Adrenal gland (tissue), 12 donors: ENCODE measurements around the gene BEST2. TPM values are rescaled to one million over a fixed set of nuclear protein-coding genes. Genes with fewer than 3 reads are reported as not detected.

Experiments
- DNase-seq, 7 donors: peaks; one replicate each; pipeline ENCODE4 v3.0.0-alpha.2; 2019 to 2020
- H3K27ac ChIP-seq, 5 donors: fragments of 200-600 bp; sonication (generic) in 4 of 5; 1 replicate in 3 of 5; 2 replicates in 2 of 5; pipeline versions ENCODE4 v1.5.1 to v1.8.0; 2016 to 2020; ENCODE audit warnings: mild to moderate bottlenecking in 1 of 5
- H3K27me3 ChIP-seq: fragments of 200-600 bp; 2 replicates; pipeline ENCODE4 v1.8.0; 2021
- H3K36me3 ChIP-seq, 2 donors: fragments of 200-600 bp; replicated peaks in 1 of 2; 1 replicate in 1 of 2; 2 replicates in 1 of 2; pipeline versions ENCODE4 v1.5.1 to v1.8.0; 2018 to 2022
- H3K4me1 ChIP-seq, 2 donors: fragments of 200-600 bp; replicated peaks in 1 of 2; 1 replicate in 1 of 2; 2 replicates in 1 of 2; pipeline versions ENCODE4 v1.5.1 to v1.8.0; 2018 to 2021
- H3K4me3 ChIP-seq, 4 donors: fragments of 200-600 bp; sonication (generic) in 3 of 4; one replicate each; pipeline ENCODE4 v1.5.1; 2016 to 2018
- H3K9me3 ChIP-seq, 3 donors: fragments of 200-600 bp; sonication (generic) in 1 of 3; replicated peaks in 1 of 3; 1 replicate in 2 of 3; 2 replicates in 1 of 3; pipeline versions ENCODE4 v1.5.1 to v1.8.0; 2016 to 2021
- CTCF ChIP-seq, 6 experiments: fragments of 450-650 bp in 4 of 6; fragments of 200-600 bp in 2 of 6; sonication (generic) in 1 of 6; IDR thresholded peaks; 1 replicate in 5 of 6; 2 replicates in 1 of 6; pipeline versions ENCODE4 v1.5.1 to v1.8.0; 2016 to 2021; ENCODE audit warnings: antibody characterized with exemption in 6 of 6, mild to moderate bottlenecking in 2 of 6, moderate library complexity in 1 of 6
- POLR2A ChIP-seq, 2 donors: fragments of 450-650 bp; IDR thresholded peaks; one replicate each; pipeline ENCODE4 v1.6.1; 2017; ENCODE audit warnings: antibody characterized with exemption in 2 of 2, mild to moderate bottlenecking in 2 of 2, moderate library complexity in 1 of 2
- WGBS, 4 donors: extraction: QIAGEN DNeasy Blood & Tissue Kit in 2 of 4; methylation state at CpG; one replicate each; pipeline versions ENCODE4 v1.1.5 to v1.1.7; 2013 to 2017; 5-methylcytosine and 5-hydroxymethylcytosine counted together
- intact Hi-C, 2 donors: fragments of 100-400 bp; cut with DNase I; formaldehyde crosslinking; loops; one replicate each; pipeline versions ENCODE4 v1.14.1 to v1.15.0; 2022 to 2023
- polyA plus RNA-seq, 3 donors: library from polyadenylated mRNA; stranded (reverse); fragments of 200-250 nt in 2 of 3; fragments of 350-450 nt in 1 of 3; fragmentation: Illumina TruSeq in 1 of 3; extraction: RNeasy Lipid Tissue Mini Kit (QIAGEN cat#74804) in 1 of 3; gene quantifications; one replicate each; pipeline ENCODE4 v1.2.3, GENCODE V29; 2013 to 2014
- total RNA-seq, 9 donors: library from RNA; depleted of rRNA in 4 of 9; stranded (reverse); fragments of >200 nt in 4 of 9; fragments of 120-200 nt in 1 of 9; fragmentation: NEBNext Ultra II Directional in 1 of 9; extraction: Animal tissue kit (Norgen Biotek cat#: 25700) in 1 of 9; gene quantifications; one replicate each; pipeline versions ENCODE4 v1.1.0 to v1.2.4, GENCODE V29; 2013 to 2023
- donor health status: healthy with polysubstance abuse.
- donor health status: Bipolar disorder and iron deficiency.
- donor health status: DM: yes; HTN: yes; CAD: no.
- donor health status: DM: no; HTN: no; CAD: no.
- donor health status: DM: no; HTN: no; CAD: no.
- donor health status: DM: yes; HTN: yes; CAD: no.

Gene BEST2
- total and polyA plus RNA-seq, 12 donors, result not detected

- Histone ChIP-seq H3K4me3 (no peak overlapping the region), H3K27ac (no peak overlapping the region), H3K36me3 (peaks cover 0 to 81% of the 10 kb centered on the region in 2 donors), H3K27me3 (no peaks in the 10 kb centered on the region), H3K9me3 (no peaks in the 10 kb centered on the region), H3K4me1 (peaks cover 0 to 3% of the 10 kb centered on the region in 2 donors)
- 87 to 95% (median 90%) methylated on average over 12 to 15 of the region's 15 CpGs; no CpG with 5 or more reads in 1 of the 4 donors for WGBS, 4 donors
- no peak for DNase-seq
- TF ChIP-seq POLR2A (IDR thresholded peaks at IDR 0.05), result no peak
- no peak for TF ChIP-seq CTCF (IDR thresholded peaks at IDR 0.05)
- intact Hi-C loops, result loop anchor here in 1 of 2 donors (5.0 kb wide), 1 partner anchor 37 kb away; the partner anchor contains the start of gene BEST2
Observed at GRCh38 chr19:12715102-12715501, 36.5 kb upstream of the BEST2 start.

GRCh38 chr19:12715929-12716328, 35.7 kb upstream of the BEST2 start:
- Histone ChIP-seq H3K4me1 (peaks cover 8 to 11% of the 10 kb centered on the region in 2 donors), H3K27ac (no peak overlapping the region), H3K4me3 (no peak overlapping the region), H3K27me3 (no peaks in the 10 kb centered on the region), H3K9me3 (no peaks in the 10 kb centered on the region), H3K36me3 (peaks cover 0 to 73% of the 10 kb centered on the region in 2 donors)
- 58 to 77% (median 70%) methylated on average over 3 of the region's 3 CpGs for WGBS, 4 donors
- TF ChIP-seq CTCF (IDR thresholded peaks at IDR 0.05), result no peak
- no peak for TF ChIP-seq POLR2A (IDR thresholded peaks at IDR 0.05)
- intact Hi-C loops, result loop anchor here in 1 of 2 donors (5.0 kb wide), 1 partner anchor 36 kb away; the partner anchor contains the start of gene BEST2
- DNase-seq, result no peak

GRCh38 chr19:12720296-12720695, 31.3 kb upstream of the BEST2 start:
- intact Hi-C loops, result no loop called here
- H3K4me1 ChIP-seq, result peaks cover 20 to 27% of the 10 kb centered on the region in 2 donors
- DNase-seq, result no peak
- H3K27ac ChIP-seq, result peak overlapping the region in 3 of 5 donors; percentile 89 to 99 (median 91)
- H3K4me3 ChIP-seq, result peak overlapping the region in 1 of 4 donors; percentile 98
- peaks cover 0 to 34% of the 10 kb centered on the region in 2 donors for H3K36me3 ChIP-seq
- 74 to 83% (median 79%) methylated on average over 10 of the region's 10 CpGs for WGBS, 4 donors
- H3K27me3 ChIP-seq, result no peaks in the 10 kb centered on the region
- TF ChIP-seq POLR2A (IDR thresholded peaks at IDR 0.05) (no peak), CTCF (IDR thresholded peaks at IDR 0.05) (no peak)
- H3K9me3 ChIP-seq, result no peaks in the 10 kb centered on the region

- TF ChIP-seq POLR2A (IDR thresholded peaks at IDR 0.05) (no peak), CTCF (IDR thresholded peaks at IDR 0.05) (no peak)
- DNase-seq, result peak in 3 of 7 donors; percentile 41 to 48 (median 43)
- intact Hi-C loops, result no loop called here
- H3K36me3 ChIP-seq, result peaks cover 0 to 27% of the 10 kb centered on the region in 2 donors
- no peaks in the 10 kb centered on the region for H3K27me3 ChIP-seq
- H3K4me1 ChIP-seq, result peaks cover 20 to 27% of the 10 kb centered on the region in 2 donors
- H3K9me3 ChIP-seq, result no peaks in the 10 kb centered on the region
- 3 to 9% (median 5%) methylated on average over 12 to 59 of the region's 59 CpGs for WGBS, 4 donors
- H3K27ac ChIP-seq, result peak overlapping the region; percentile 89 to 99 (median 92)
- peak overlapping the region in 3 of 4 donors; percentile 64 to 98 (median 69) for H3K4me3 ChIP-seq
Observed at GRCh38 chr19:12720851-12721655, 30.5 kb upstream of the BEST2 start.
